ENCODE measurements around the gene MEGF11.

The MEGF11 gene

DNA sequence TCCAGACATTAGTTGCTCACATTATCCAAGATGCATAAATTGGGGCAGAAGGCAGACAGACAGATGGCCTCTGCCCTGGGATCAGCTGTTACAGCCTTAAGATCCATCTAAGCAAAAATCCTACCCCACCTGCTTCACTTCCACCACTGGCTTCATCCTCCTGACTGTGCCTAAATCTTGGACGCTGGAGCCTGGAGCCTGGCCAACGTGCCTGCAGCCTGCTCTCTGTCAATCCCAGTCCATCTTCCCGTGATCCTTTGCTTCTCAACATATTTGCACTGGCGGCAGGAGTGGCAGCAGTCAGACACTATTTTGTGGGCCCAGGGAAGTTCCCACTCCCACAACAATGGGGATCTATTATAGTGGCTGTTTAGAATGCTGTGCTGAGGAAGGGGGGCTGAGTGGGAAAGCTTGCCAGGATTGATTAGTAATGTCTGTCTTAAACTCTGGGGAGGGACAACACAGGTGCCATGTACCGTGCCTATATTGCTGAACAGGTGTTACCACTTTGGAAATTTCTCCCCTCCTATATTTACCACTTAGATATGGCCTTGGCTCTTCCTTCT is 121.2 kb downstream of the MEGF11 start:
- Mint-ChIP-seq H3K4me3 (no peak overlapping the region), H3K4me1 (peaks cover 50% of the 10 kb centered on the region), H3K27ac (no peak overlapping the region), H3K27me3 (ENCODE audit: low read depth, poor library complexity) (peaks cover 56% of the 10 kb centered on the region), H3K9me3 (no peaks in the 10 kb centered on the region), H3K36me3 (ENCODE audit: low read depth) (no peaks in the 10 kb centered on the region)
- TF ChIP-seq, protein P1, sequence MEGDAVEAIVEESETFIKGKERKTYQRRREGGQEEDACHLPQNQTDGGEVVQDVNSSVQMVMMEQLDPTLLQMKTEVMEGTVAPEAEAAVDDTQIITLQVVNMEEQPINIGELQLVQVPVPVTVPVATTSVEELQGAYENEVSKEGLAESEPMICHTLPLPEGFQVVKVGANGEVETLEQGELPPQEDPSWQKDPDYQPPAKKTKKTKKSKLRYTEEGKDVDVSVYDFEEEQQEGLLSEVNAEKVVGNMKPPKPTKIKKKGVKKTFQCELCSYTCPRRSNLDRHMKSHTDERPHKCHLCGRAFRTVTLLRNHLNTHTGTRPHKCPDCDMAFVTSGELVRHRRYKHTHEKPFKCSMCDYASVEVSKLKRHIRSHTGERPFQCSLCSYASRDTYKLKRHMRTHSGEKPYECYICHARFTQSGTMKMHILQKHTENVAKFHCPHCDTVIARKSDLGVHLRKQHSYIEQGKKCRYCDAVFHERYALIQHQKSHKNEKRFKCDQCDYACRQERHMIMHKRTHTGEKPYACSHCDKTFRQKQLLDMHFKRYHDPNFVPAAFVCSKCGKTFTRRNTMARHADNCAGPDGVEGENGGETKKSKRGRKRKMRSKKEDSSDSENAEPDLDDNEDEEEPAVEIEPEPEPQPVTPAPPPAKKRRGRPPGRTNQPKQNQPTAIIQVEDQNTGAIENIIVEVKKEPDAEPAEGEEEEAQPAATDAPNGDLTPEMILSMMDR (IDR thresholded peaks at IDR 0.05): no peak
- DNase-seq: no peak

DNA sequence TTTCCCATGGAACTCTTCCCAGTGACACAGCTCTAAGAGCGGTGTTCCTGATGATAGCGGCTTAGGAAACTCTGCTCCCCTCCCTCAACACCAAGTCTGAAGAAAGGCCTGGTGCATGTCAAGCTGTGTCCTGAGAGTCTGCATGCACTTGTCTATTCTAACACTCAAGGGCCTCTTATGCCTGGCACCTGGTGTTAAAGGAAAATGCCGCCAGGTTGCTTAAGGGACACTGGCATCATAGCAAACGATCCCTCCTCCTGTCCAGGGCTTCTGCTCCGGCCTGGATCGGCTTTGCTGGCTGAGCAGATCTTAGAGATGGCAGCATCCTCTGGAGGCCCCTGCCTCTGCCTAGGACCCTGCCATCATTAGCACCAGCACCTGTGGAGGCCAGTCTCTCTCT is 121.7 kb downstream of the MEGF11 start:
- no peak overlapping the region for H3K4me3 Mint-ChIP-seq
- peaks cover 49% of the 10 kb centered on the region for H3K4me1 Mint-ChIP-seq
- peaks cover 52% of the 10 kb centered on the region for H3K27me3 Mint-ChIP-seq (ENCODE audit: low read depth, poor library complexity)
- no peak overlapping the region for H3K27ac Mint-ChIP-seq
- no peak for DNase-seq
- TF ChIP-seq, protein P1 (IDR thresholded peaks at IDR 0.05): no peak
- H3K9me3 Mint-ChIP-seq: no peaks in the 10 kb centered on the region
- no peaks in the 10 kb centered on the region for H3K36me3 Mint-ChIP-seq (ENCODE audit: low read depth)

DNA sequence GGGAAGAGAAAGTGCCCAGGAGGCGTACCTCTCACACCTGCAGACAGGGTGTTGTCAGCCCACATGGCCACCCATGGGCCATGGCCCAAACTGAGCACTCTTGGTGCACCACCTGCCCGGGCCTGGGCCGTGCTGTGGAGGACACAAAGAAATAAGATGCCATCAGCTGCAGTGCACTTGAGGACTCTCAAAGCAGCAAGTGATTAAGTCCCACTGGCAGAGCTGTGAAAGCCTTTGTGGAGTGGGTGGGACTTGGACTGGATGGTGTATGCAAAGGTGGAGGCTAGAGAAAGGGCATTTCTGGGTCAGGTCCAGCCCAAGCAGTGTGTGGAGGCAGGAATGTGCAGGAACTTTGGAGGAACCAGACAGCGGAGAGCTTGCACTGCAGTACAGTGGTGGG is 122.3 kb downstream of the MEGF11 start:
- no peaks in the 10 kb centered on the region for H3K9me3 Mint-ChIP-seq
- H3K4me3 Mint-ChIP-seq: no peak overlapping the region
- H3K27ac Mint-ChIP-seq: no peak overlapping the region
- H3K27me3 Mint-ChIP-seq (ENCODE audit: low read depth, poor library complexity): peaks cover 52% of the 10 kb centered on the region
- no peak for DNase-seq
- peaks cover 53% of the 10 kb centered on the region for H3K4me1 Mint-ChIP-seq
- TF ChIP-seq, protein P1 (IDR thresholded peaks at IDR 0.05): no peak
- H3K36me3 Mint-ChIP-seq (ENCODE audit: low read depth): no peaks in the 10 kb centered on the region

DNA sequence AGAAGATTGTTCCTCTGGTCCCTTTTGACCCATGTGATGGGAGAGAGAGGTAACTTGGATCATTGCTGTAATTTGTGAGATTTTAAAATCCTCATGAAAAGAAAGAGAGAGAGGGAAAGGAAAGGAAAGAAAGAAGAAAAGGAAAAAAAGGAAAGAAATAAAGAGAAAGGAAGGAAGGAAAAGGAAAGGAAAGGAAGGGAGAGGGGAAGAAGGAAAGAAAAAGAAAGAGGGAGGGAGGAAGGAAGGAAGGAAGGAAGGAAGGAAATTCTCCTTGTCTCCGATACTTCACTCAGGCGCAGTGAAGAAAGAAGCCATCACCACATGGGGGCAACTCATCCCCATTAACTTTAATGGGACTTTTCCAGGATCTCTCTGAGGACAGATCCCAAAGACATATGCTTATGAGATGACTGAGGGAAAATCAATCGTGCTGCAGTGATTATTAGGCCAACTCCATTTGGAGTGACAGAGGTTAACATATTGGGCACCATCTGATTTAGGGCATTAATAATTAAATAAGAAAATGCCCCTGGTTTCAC is 123.0 kb downstream of the MEGF11 start:
- DNase-seq: no peak
- TF ChIP-seq, protein P1 (IDR thresholded peaks at IDR 0.05): no peak
- Mint-ChIP-seq H3K4me3 (no peak overlapping the region), H3K4me1 (peaks cover 53% of the 10 kb centered on the region), H3K27ac (no peak overlapping the region), H3K36me3 (ENCODE audit: low read depth) (no peaks in the 10 kb centered on the region), H3K9me3 (no peaks in the 10 kb centered on the region), H3K27me3 (ENCODE audit: low read depth, poor library complexity) (peaks cover 49% of the 10 kb centered on the region)

DNA sequence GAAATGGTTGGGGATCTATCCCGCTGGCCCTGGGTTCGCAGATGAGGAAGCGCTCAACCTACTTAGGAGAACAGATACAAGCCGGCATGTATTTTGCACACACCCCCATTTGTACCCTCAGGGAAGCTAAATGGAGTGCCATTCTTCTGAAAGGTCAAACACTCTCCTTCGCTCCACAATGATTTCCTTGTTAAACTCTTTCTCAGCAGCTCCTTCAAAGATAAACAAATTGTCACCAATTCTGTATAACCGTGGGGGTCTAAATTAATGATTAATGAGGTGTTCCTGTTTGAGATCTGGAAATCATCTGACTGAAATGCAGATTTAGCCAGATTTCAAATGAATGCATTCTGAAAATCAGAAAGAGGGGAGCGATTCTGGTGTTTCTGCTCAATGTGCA is 124.0 kb downstream of the MEGF11 start:
- peaks cover 50% of the 10 kb centered on the region for H3K27me3 Mint-ChIP-seq (ENCODE audit: low read depth, poor library complexity)
- DNase-seq: no peak
- no peaks in the 10 kb centered on the region for H3K36me3 Mint-ChIP-seq (ENCODE audit: low read depth)
- H3K4me3 Mint-ChIP-seq: no peak overlapping the region
- no peaks in the 10 kb centered on the region for H3K9me3 Mint-ChIP-seq
- TF ChIP-seq, protein P1 (IDR thresholded peaks at IDR 0.05): no peak
- peaks cover 56% of the 10 kb centered on the region for H3K4me1 Mint-ChIP-seq
- no peak overlapping the region for H3K27ac Mint-ChIP-seq

DNA sequence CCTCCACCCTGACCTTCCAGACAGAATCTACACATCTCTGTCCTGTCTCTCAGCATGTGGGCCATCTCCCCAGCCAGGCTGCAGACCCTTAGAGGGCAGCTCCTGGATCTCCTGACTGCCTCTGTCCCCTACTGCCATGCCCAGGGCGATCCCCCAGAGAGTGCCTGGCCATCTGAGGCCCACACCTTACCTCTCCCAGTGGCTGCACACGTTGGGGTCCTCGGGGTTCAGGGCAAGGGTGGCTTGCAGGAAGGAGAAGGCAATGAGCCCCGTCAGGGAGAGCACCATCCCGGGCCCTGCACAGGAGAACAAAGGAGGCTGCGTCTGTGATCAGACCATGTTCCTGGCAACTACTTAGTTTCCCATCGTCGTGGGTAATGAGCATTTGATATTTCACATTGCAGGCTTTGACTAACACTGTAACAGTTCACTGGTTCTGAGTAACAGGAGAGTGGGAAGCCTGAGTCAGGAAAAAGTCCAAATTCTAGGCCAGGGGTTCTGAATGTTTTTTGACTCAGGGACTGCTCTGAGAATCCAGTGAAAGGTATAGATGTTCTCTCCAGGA is 125.4 kb downstream of the MEGF11 start:
- no peak overlapping the region for H3K27ac Mint-ChIP-seq
- no peaks in the 10 kb centered on the region for H3K9me3 Mint-ChIP-seq
- no peak for DNase-seq
- peaks cover 47% of the 10 kb centered on the region for H3K27me3 Mint-ChIP-seq (ENCODE audit: low read depth, poor library complexity)
- H3K4me1 Mint-ChIP-seq: peaks cover 48% of the 10 kb centered on the region
- no peak overlapping the region for H3K4me3 Mint-ChIP-seq
- no peaks in the 10 kb centered on the region for H3K36me3 Mint-ChIP-seq (ENCODE audit: low read depth)
- TF ChIP-seq, protein P1 (IDR thresholded peaks at IDR 0.05): no peak

Measured in nephron progenitor cell (in vitro differentiated cells).